Activated CD4-positive, alpha-beta T cell treated with anti-CD3 and anti-CD28 coated beads, Interleukin-2, Interleukin-6, amounts not matched to agents 100 ng/mL and 50 ng/mL, durations not matched to agents 16 hours and 8 hours (primary cell): ENCODE measurements around the gene CCDC57.
A peak's percentile ranks its signal among the peaks of the same experiment; 100 is the strongest.

Source experiments
- DNase-seq: peaks from one replicate; pipeline ENCODE4 v3.0.0-alpha.2; 2020

The CCDC57 gene

GRCh38 chr17:82234211-82235055 lies 21.8 kb upstream of the CCDC57 start:
- DNase-seq, result no peak

GRCh38 chr17:82232876-82233785 lies 20.5 kb upstream of the CCDC57 start:
- no peak for DNase-seq

- no peak for DNase-seq
These were observed 19.7 kb upstream of the CCDC57 start for GRCh38 chr17:82232322-82232820.

GRCh38 chr17:82231562-82232321 lies 19.1 kb upstream of the CCDC57 start:
- DNase-seq, result no peak

- DNase-seq, result no peak
These were observed 18.6 kb upstream of the CCDC57 start for GRCh38 chr17:82231312-82231561.

- peak; percentile 66 for DNase-seq
These were observed 18.1 kb upstream of the CCDC57 start for GRCh38 chr17:82230609-82231311.

GRCh38 chr17:82229698-82230608 lies 17.3 kb upstream of the CCDC57 start:
- no peak for DNase-seq

- DNase-seq, result peak; percentile 60
These were observed 16.4 kb upstream of the CCDC57 start, which contains the start of gene SLC16A3 for GRCh38 chr17:82228842-82229697. SLC16A3 (plus strand) TSS chr17:82229042; CDS start chr17:82236009, 6,967 bp downstream.

- DNase-seq, result peak; percentile 72
These were observed 15.7 kb upstream of the CCDC57 start for GRCh38 chr17:82228278-82228841.

- no peak for DNase-seq
These were observed 15.1 kb upstream of the CCDC57 start for GRCh38 chr17:82227629-82228277.

- no peak for DNase-seq
These were observed 14.4 kb upstream of the CCDC57 start for GRCh38 chr17:82226809-82227628.

- DNase-seq, result no peak
These were observed 13.6 kb upstream of the CCDC57 start for GRCh38 chr17:82226146-82226808.

GRCh38 chr17:82225368-82226029 lies 12.9 kb upstream of the CCDC57 start:
- no peak for DNase-seq

- DNase-seq, result no peak
These were observed 12.0 kb upstream of the CCDC57 start for GRCh38 chr17:82224666-82225065.

GRCh38 chr17:82223517-82223916 lies 10.9 kb upstream of the CCDC57 start:
- no peak for DNase-seq

GRCh38 chr17:82222816-82223215 lies 10.2 kb upstream of the CCDC57 start:
- DNase-seq, result no peak

- no peak for DNase-seq
These were observed 8.8 kb upstream of the CCDC57 start for GRCh38 chr17:82221341-82221902.
